Thyroid gland (tissue), 4 donors: ENCODE measurements around the gene DACH1. TPM values are rescaled to one million over a fixed set of nuclear protein-coding genes. Genes with fewer than 3 reads are reported as not detected.

Experiments used
- DNase-seq, 2 donors: peaks; one replicate each; pipeline ENCODE4 v3.0.0-alpha.2; 2019
- H3K27ac ChIP-seq, 3 donors: fragments of 200-600 bp; sonication (generic); 1 replicate in 2 of 3; 2 replicates in 1 of 3; pipeline ENCODE4 v1.5.1; 2016 to 2019; ENCODE audit warnings: mild to moderate bottlenecking in 1 of 3, moderate library complexity in 1 of 3
- H3K27me3 ChIP-seq: fragments of 200-600 bp; sonication (generic); one replicate; pipeline ENCODE4 v1.5.1; 2019
- H3K36me3 ChIP-seq, 2 donors: fragments of 200-600 bp; sonication (generic); one replicate each; pipeline ENCODE4 v1.5.1; 2016 to 2019
- H3K4me1 ChIP-seq, 2 donors: fragments of 200-600 bp; sonication (generic); one replicate each; pipeline ENCODE4 v1.5.1; 2017 to 2019
- H3K4me3 ChIP-seq, 3 donors: fragments of 200-600 bp; sonication (generic); replicated peaks in 1 of 3; 1 replicate in 2 of 3; 2 replicates in 1 of 3; pipeline ENCODE4 v1.5.1; 2016; ENCODE audit warnings: mild to moderate bottlenecking in 1 of 3
- H3K9me3 ChIP-seq: fragments of 200-600 bp; sonication (generic); one replicate; pipeline ENCODE4 v1.5.1; 2017
- CTCF ChIP-seq, 6 experiments: fragments of 200-600 bp in 3 of 6; fragments of 450-650 bp in 3 of 6; sonication (generic) in 3 of 6; IDR thresholded peaks; one replicate each; pipeline ENCODE4 v1.5.1; 2016 to 2019; ENCODE audit warnings: antibody characterized with exemption in 6 of 6, mild to moderate bottlenecking in 2 of 6, inconsistent platforms in 1 of 6, moderate library complexity in 1 of 6
- POLR2A ChIP-seq, 2 donors: fragments of 450-650 bp; IDR thresholded peaks; one replicate each; pipeline ENCODE4 v1.6.1; 2017; ENCODE audit warnings: antibody characterized with exemption in 2 of 2, mild to moderate bottlenecking in 2 of 2, moderate library complexity in 1 of 2
- WGBS, 2 donors: methylation state at CpG; one replicate each; pipeline ENCODE4 v1.1.5; 2017; 5-methylcytosine and 5-hydroxymethylcytosine counted together
- intact Hi-C: fragments of 100-400 bp; cut with DNase I; formaldehyde crosslinking; loops from one replicate; pipeline ENCODE4 v1.15.1; 2023
- total RNA-seq, 4 donors: library from RNA; depleted of rRNA; stranded (reverse); fragments of >200 nt; gene quantifications; one replicate each; pipeline ENCODE4 v1.2.3, GENCODE V29; 2016

Gene DACH1
- total RNA-seq, 4 donors from 2014 or later, result 0.33 to 0.49 (median 0.33) TPM; not detected in 1

GRCh38 chr13:71659404-71659803 is 207.6 kb downstream of the DACH1 start:
- TF ChIP-seq POLR2A (IDR thresholded peaks at IDR 0.05) (no peak), CTCF (IDR thresholded peaks at IDR 0.05) (no peak)
- Histone ChIP-seq H3K9me3 (no peaks in the 10 kb centered on the region), H3K36me3 (no peaks in the 10 kb centered on the region), H3K27ac (no peak overlapping the region), H3K4me1 (no peaks in the 10 kb centered on the region), H3K4me3 (no peak overlapping the region), H3K27me3 (no peaks in the 10 kb centered on the region)
- DNase-seq, result no peak
- intact Hi-C loops, result no loop called here

DNA sequence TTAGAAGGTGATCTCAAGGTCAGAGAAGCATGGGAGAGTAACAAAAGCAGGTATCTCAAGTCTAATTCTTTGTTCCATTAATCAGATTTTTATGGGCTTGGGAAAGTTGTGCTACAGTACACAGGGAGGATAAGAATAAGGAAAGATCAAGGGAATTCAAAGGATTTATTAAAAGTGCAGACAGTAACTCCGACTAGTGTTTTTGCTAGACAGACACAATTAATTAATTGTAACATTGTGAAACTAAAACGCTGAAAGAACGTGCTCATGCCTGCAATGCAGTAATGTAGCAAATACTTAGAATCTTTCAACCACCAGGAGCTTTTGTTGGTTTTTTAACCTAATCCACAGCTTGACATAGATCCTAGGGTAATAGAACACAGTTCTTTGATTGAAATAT is 221.5 kb downstream of the DACH1 start:
- Histone ChIP-seq H3K9me3 (no peaks in the 10 kb centered on the region), H3K27ac (no peak overlapping the region), H3K4me1 (no peaks in the 10 kb centered on the region), H3K36me3 (no peaks in the 10 kb centered on the region), H3K27me3 (no peaks in the 10 kb centered on the region), H3K4me3 (no peak overlapping the region)
- DNase-seq, result no peak
- intact Hi-C loops, result no loop called here
- WGBS, 2 donors, result 80 to 81% methylated on average over 3 of the region's 3 CpGs
- TF ChIP-seq POLR2A (IDR thresholded peaks at IDR 0.05), result no peak
- TF ChIP-seq CTCF (IDR thresholded peaks at IDR 0.05), result no peak

DNA sequence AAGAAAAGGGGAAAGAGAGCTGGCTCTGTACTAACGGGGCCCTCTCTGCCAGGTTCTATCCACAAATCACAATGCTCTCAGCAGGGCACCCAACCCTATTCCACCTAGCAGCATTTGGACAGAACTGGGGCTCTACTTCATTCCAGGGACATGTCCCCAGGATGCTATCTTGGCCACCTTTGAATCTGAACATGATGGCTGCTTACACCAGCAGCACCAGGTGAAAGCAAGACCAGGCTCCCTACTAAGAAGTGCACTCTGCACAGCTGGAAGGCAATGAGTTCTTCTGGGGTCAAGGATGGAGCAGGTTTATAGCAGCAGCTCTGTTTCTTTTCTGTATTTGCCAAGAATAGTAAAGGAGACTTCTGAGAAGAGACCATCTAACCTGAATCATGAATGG is 222.4 kb downstream of the DACH1 start:
- H3K4me3 ChIP-seq, result no peak overlapping the region
- DNase-seq, result no peak
- no peaks in the 10 kb centered on the region for H3K27me3 ChIP-seq
- no peaks in the 10 kb centered on the region for H3K9me3 ChIP-seq
- intact Hi-C loops, result no loop called here
- no peaks in the 10 kb centered on the region for H3K36me3 ChIP-seq
- TF ChIP-seq CTCF (IDR thresholded peaks at IDR 0.05) (no peak), POLR2A (IDR thresholded peaks at IDR 0.05) (no peak)
- 70 to 88% methylated on average over 1 of the region's 1 CpG for WGBS, 2 donors
- no peaks in the 10 kb centered on the region for H3K4me1 ChIP-seq
- no peak overlapping the region for H3K27ac ChIP-seq

- Histone ChIP-seq H3K9me3 (no peaks in the 10 kb centered on the region), H3K4me3 (no peak overlapping the region), H3K36me3 (no peaks in the 10 kb centered on the region), H3K27ac (no peak overlapping the region), H3K4me1 (no peaks in the 10 kb centered on the region), H3K27me3 (no peaks in the 10 kb centered on the region)
- 88 to 89% methylated on average over 4 of the region's 4 CpGs for WGBS, 2 donors
- no peak for DNase-seq
- intact Hi-C loops, result no loop called here
- TF ChIP-seq CTCF (IDR thresholded peaks at IDR 0.05), result no peak
- no peak for TF ChIP-seq POLR2A (IDR thresholded peaks at IDR 0.05)
These were observed 223.6 kb downstream of the DACH1 start for GRCh38 chr13:71643448-71643860.

- no peaks in the 10 kb centered on the region for H3K36me3 ChIP-seq
- TF ChIP-seq CTCF (IDR thresholded peaks at IDR 0.05), result no peak
- TF ChIP-seq POLR2A (IDR thresholded peaks at IDR 0.05), result no peak
- DNase-seq, result no peak
- H3K4me3 ChIP-seq, result no peak overlapping the region
- no peaks in the 10 kb centered on the region for H3K4me1 ChIP-seq
- 45 to 67% methylated on average over 1 of the region's 1 CpG for WGBS, 2 donors
- no peaks in the 10 kb centered on the region for H3K27me3 ChIP-seq
- no peaks in the 10 kb centered on the region for H3K9me3 ChIP-seq
- intact Hi-C loops, result no loop called here
- H3K27ac ChIP-seq, result no peak overlapping the region
These were observed 228.3 kb downstream of the DACH1 start for GRCh38 chr13:71638751-71639150.
